Measurements from ENCODE around the gene CCR6.

CCR6 gene

GRCh38 chr6:167140589-167141474 is 17.9 kb downstream of the CCR6 start:
- DNase-seq (ENCODE audit: low read depth in 2 of 3, low spot score in 2 of 3) = no peak

DNA sequence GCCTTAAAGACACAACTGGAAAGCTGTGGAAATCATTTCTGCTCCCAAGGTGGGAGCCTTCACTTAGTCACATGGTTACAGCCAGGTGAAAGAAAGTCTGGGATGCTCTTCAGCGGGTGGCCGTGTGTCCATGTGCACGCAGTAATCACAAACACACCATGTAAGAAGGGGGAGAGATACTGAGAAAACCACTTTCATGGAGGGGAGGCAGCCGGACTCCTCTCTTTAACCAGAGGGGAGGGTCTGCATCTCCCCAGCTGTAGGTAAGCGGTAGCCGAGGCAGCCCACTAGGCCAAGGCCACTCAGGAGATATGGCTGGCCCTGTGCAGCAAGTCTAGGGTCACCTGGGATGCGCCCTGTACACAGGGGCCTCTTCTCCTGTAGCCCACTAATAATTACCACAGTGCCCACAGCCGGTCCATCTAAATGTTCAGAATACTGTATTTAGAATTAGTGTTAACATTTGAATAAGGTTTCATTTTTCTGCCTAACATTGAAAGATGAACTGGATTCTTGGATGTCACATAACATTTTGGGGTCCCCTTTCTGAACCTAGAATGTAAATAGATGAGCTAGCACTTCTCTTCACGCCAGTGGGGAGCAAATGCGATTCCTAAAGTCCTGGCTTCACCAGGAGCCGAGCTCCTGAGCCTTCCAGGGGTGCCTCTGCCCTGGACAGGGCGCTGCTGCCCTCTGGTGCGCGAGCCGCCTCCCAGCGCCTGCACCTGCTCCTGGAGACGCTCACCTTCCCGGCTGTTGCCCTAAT is 19.0 kb downstream of the CCR6 start:
- peak in 1 of 3 experiments; percentile 19 for DNase-seq (ENCODE audit: low read depth in 2 of 3, low spot score in 2 of 3)

DNA sequence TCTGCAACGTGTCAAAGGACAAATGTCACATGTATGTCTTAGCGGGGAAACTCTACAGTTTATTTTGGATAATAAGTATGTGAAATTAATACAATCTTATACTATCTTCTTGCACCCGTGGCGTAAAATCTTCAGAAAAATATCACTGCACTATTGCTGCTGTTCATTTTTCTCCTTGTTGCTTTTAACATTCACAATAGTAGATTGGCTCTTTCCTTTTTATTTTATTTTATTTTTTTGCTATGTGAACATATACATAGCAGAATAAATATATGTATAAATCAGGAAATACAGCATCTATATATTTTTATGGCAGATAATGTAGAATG is 19.5 kb downstream of the CCR6 start:
- no peak for DNase-seq (ENCODE audit: low read depth in 2 of 3, low spot score in 2 of 3)

- DNase-seq (ENCODE audit: low read depth in 2 of 3, low spot score in 2 of 3) = no peak
These were observed 20.1 kb downstream of the CCR6 start for GRCh38 chr6:167143041-167143440.

- DNase-seq (ENCODE audit: low read depth in 2 of 3, low spot score in 2 of 3) = no peak
These were observed 22.6 kb downstream of the CCR6 start for GRCh38 chr6:167145461-167145860.

DNA sequence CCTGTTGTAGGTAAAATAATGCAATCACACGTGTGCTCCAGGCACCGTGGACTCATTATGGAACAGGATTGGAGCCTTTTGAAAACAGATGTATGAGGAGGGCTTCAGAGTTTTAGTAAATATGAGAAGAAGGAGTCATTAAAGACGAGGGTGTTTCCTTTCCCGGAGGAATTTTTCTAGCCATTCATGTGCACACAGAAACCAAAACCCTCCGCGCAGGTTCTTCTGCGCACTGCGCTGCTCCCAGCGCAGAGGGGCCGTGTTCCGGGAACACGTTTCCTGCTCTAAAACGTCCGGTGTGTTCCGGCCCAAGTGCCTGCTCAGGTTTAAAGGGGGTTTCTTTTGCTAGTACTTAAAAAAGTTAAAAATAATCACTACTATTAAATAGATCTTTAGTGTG is 23.2 kb downstream of the CCR6 start:
- DNase-seq (ENCODE audit: low read depth in 2 of 3, low spot score in 2 of 3) = no peak

GRCh38 chr6:167146977-167147376 is 24.1 kb downstream of the CCR6 start:
- no peak for DNase-seq (ENCODE audit: low read depth in 2 of 3, low spot score in 2 of 3)

DNA sequence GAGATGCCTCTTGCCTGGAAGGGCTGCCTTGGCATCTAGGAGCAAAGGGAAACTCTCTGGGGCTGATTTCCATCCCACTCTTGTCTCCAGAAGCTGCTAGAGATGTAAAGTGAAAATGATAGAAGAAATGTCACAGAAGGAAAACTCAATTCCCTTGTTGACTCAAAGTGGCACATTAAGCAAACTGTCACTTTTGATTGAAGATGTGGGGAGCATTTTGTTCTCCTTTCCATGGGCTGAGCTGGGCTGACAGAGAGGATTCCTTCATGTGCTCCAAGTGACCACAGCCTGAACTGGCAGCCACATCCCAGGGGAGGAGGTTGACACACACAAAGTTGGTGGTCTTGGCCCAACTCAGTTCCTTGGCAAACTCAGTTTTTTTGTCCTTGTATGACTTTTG is 25.1 kb downstream of the CCR6 start:
- no peak for DNase-seq (ENCODE audit: low read depth in 2 of 3, low spot score in 2 of 3)

DNA sequence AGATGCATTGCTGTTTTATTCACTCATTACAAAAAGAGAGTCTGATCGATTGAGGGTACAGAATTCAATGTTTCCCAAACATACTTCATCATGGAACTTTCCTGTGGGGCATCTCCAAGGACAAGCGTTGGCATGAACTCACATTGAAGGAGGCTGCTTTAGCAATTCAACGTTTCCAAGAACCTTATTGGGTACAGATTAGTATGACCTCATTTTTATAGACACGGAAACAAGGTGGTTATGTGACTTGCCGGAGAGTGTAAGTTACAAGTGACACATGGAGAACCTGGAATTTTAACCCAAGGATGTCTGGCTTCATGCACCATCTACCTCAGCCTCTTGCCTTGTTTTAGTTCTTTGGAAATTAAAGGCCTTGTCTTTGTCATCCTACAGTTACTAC is 26.1 kb downstream of the CCR6 start:
- DNase-seq (ENCODE audit: low read depth in 2 of 3, low spot score in 2 of 3) = no peak

DNA sequence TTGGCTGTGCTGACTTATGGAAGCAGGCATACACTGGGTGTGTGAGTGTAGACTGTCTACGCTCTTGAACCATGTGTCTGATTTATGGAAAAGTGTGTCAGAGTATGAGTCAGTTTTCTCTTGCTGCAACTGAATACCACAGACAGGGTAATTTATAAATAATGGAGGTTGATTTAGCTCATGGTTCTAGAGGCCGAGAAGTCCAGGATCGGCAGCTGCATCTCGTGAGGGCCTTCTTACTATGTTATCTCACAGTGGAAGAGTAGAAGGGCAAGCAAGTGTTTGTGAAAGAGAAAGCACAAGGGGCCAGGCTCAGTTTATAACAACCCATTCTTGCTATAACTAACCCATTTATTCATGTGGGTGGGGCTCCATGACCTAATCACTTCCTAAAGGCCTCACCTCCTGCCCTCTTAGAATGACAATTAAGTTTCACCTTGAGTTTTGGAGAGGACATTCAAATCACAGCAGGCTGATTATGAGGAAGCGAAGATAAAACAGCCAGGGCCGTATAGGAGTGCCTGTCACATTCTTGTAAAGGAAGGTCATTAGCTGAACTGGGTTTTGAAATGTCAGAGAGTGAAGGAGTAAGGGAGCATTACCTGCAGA is 28.1 kb downstream of the CCR6 start:
- no peak for DNase-seq (ENCODE audit: low read depth in 2 of 3, low spot score in 2 of 3)

DNA sequence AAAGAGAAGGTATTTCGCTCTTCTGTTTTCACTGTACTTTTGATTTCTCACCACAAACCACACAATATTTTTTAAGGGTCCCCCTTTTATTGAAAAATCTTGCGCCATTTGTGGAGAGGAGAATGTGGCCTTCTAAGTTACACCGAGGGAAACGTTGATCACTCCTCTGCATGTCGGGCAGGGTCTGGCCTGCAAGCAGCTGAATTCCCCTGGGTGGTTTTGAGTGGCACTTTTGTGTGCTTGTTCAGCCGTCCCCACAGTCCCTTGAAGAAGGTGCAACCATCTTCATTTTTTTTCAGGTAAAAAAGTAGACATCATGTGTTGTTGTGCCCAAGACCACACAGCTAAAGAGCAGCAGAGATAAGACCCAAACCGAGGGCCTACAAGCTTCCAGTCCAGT is 28.8 kb downstream of the CCR6 start:
- DNase-seq (ENCODE audit: low read depth in 2 of 3, low spot score in 2 of 3) = no peak

DNA sequence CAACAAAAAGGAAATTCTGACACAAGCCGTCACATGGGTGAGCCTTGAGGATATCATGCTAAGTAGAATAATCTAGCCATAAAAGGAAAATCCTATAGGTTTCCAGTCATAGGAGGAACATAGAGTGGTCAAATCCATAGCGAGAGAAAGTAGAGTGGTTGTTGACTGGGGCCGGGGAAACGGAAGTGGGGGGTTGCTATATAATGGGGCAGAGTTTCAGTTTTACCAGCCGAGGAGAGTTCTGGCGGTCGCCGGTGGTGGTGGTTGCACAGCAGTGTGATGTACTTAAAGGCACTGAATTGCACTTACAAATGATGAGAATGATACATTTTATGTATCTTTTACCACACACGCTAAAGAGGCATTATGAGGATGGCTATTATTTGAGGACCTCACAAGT is 30.0 kb downstream of the CCR6 start:
- no peak for DNase-seq (ENCODE audit: low read depth in 2 of 3, low spot score in 2 of 3)

DNA sequence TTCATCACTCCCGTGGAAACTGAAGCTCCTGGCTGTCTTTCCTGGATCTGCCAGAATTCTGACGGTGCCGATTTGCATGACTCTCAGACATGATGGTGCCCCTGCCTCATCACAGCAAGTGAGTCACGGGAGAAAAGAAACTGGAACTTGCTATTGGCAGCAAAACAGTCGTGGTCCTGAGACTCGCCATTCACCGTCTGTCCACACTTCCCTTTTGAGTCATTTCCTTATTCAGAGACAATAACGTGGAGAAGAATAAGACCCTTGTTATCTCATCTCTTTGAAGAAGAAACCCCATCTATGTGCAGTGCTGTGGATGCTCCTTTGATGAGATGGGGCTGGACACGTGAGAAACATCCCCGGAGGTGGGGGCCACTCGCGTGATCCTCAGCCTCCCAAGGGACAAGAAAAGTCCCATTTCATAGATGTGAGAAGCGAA is 30.6 kb downstream of the CCR6 start:
- no peak for DNase-seq (ENCODE audit: low read depth in 2 of 3, low spot score in 2 of 3)

GRCh38 chr6:167154291-167154690 is 31.4 kb downstream of the CCR6 start:
- DNase-seq (ENCODE audit: low read depth in 2 of 3, low spot score in 2 of 3) = no peak

GRCh38 chr6:167154895-167155294 is 32.0 kb downstream of the CCR6 start:
- DNase-seq (ENCODE audit: low read depth in 2 of 3, low spot score in 2 of 3) = no peak

- no peak for DNase-seq (ENCODE audit: low read depth in 2 of 3, low spot score in 2 of 3)
These were observed 34.5 kb downstream of the CCR6 start for GRCh38 chr6:167157414-167157813.

DNA sequence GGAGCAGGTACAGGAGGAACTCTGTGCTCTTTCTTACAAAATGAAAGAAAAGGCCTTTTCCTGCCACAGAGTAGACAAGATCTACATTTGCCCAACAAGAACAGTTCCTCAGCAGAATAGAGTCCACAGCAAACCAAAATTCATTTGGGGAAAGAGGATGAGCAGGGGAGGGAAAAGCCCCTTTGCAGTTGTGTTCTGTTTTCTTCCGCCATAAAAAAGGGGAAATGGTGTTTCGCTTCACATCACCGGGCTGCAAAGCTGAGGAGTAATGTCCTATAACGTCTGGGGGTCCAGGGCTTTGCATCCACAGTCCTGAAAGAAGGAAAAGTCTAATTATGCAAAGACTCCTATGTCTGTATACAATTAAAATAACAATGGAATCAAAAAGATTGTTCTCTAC is 35.0 kb downstream of the CCR6 start, which contains the start of gene GPR31:
TSS of gene GPR31 (minus strand) at position 118 of the 400 bp plus-strand sequence. CDS start 149 bp downstream, outside the sequence.
- no peak for DNase-seq (ENCODE audit: low read depth in 2 of 3, low spot score in 2 of 3)

DNA sequence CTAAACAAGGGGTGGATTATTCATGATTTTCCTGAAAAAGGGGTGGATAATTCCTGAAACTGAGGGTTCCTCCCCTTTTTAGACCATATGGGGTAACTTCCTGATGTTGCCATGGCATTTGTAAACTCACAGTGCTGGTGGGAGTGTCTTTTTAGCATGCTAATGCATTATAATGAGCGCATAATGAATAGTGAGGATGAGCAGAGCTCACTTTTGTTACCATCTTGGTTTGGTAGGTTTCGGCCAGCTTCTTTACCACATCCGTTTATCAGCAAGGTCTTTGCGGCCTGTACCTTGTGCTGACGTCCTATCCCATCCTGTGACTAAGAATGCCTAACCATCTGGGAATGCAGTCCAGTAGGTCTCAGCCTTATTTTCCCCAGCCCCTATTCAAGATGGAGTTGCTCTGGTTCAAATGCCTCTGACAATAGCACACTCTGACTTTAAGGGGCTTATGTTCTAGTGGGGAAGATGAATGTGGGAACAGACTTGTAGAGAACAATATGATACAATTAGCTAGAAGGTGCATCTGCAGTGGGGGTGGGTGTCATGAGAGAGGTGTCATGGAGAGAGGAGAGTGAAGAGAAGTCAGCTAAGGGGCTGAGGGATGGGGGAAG is 39.1 kb downstream of the CCR6 start:
- DNase-seq (ENCODE audit: low read depth in 2 of 3, low spot score in 2 of 3) = no peak

- DNase-seq (ENCODE audit: low read depth in 2 of 3, low spot score in 2 of 3) = no peak
These were observed 39.7 kb downstream of the CCR6 start for GRCh38 chr6:167162591-167162990.

- DNase-seq (ENCODE audit: low read depth in 2 of 3, low spot score in 2 of 3) = no peak
These were observed 40.6 kb downstream of the CCR6 start for GRCh38 chr6:167163476-167164011.

DNA sequence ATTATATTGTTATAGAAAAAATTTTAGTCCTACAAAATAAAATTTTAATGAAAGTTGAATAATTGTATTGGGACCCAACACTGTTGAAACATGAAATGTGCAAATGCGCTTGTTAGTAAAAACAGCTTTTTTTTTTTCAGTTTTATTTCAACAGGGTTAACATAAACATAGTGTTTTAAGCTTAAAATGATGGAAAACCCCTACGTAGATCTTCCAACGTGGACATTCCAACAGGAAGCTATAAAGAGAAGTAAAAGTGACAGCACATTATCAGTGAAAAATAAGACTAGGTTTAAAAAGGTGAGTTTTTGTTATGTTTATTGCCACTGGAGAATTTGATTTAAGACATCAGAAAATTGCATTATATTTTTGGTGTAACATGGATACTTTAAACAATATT is 41.4 kb downstream of the CCR6 start:
- no peak for DNase-seq (ENCODE audit: low read depth in 2 of 3, low spot score in 2 of 3)
